OCI-LY7 (cell line): ENCODE measurements around the gene LCK. TPM values are rescaled to one million over a fixed set of nuclear protein-coding genes. Genes with fewer than 3 reads are reported as not detected.

ENCODE experiments used
- BruUV-seq: library from RNA; stranded (reverse); fragments of 400-500 nt; replicated peaks from 2 replicates; lab custom pipeline; 2021; lab: Mats Ljungman, UMichigan
- CTCF ChIA-PET: fragments of 300-600 bp; sonication (Branson Sonifier 250); formaldehyde crosslinking; loops from one replicate; lab custom pipeline; 2022; ENCODE audit warnings: antibody characterized with exemption; ENCODE audit not compliant: unreplicated experiment; lab: Charles Lee
- POLR2A ChIA-PET: fragments of 300-600 bp; sonication (Branson Sonifier 250); formaldehyde crosslinking; loops from one replicate; lab custom pipeline; 2022; ENCODE audit warnings: antibody characterized with exemption; lab: Charles Lee
- DNase-seq: peaks from one replicate; pipeline ENCODE4 v3.0.0-alpha.2; 2015; ENCODE audit warnings: low spot score
- H2AFZ ChIP-seq: fragments of 200-600 bp; sonication (generic), shearing (Covaris generic); 2 replicates; pipeline ENCODE4 v1.6.1; 2014; ENCODE audit warnings: mild to moderate bottlenecking, antibody characterized with exemption, low read length, moderate library complexity
- H3K27ac ChIP-seq: fragments of 200-600 bp; sonication (generic); 2 replicates; pipeline ENCODE4 v1.5.1; 2014; ENCODE audit warnings: mixed run types, low read depth, mild to moderate bottlenecking, moderate library complexity, low read length, inconsistent platforms; ENCODE audit not compliant: poor library complexity, severe bottlenecking
- H3K36me3 ChIP-seq: fragments of 200-600 bp; sonication (generic); 2 replicates; pipeline ENCODE4 v1.6.1; 2014; ENCODE audit warnings: mild to moderate bottlenecking, antibody characterized with exemption, low read length, moderate library complexity, mixed read lengths; ENCODE audit not compliant: insufficient read depth
- H3K4me1 ChIP-seq: fragments of 200-600 bp; sonication (generic); 2 replicates; pipeline ENCODE4 v1.5.1; 2014; ENCODE audit warnings: mild to moderate bottlenecking, low read length; ENCODE audit not compliant: insufficient read depth, poor library complexity, severe bottlenecking
- H3K4me2 ChIP-seq: fragments of 200-600 bp; sonication (generic); 2 replicates; pipeline ENCODE4 v1.6.1; 2014; ENCODE audit warnings: mild to moderate bottlenecking, low read length
- H3K4me3 ChIP-seq: fragments of 200-600 bp; sonication (generic); 2 replicates; pipeline ENCODE4 v1.5.1; 2014; ENCODE audit warnings: mild to moderate bottlenecking, low read depth, low read length; ENCODE audit not compliant: poor library complexity, severe bottlenecking
- H3K79me2 ChIP-seq: fragments of 200-600 bp; sonication (generic); 2 replicates; pipeline ENCODE4 v1.6.1; 2016; ENCODE audit warnings: low read depth, mild to moderate bottlenecking, low read length, moderate library complexity, mixed read lengths; ENCODE audit not compliant: insufficient read depth
- H3K9me2 ChIP-seq: fragments of 200-600 bp; sonication (generic); 2 replicates; pipeline ENCODE4 v1.6.1; 2016; ENCODE audit warnings: mild to moderate bottlenecking, low read length, mixed read lengths; ENCODE audit not compliant: insufficient read depth
- H3K9me3 ChIP-seq: fragments of 200-600 bp; sonication (generic); 2 replicates; pipeline ENCODE4 v1.6.1; 2014; ENCODE audit warnings: mild to moderate bottlenecking, mixed run types, low read length, mixed read lengths
- H4K20me1 ChIP-seq: fragments of 200-600 bp; sonication (generic); 2 replicates; pipeline ENCODE4 v1.6.1; 2014; ENCODE audit warnings: mild to moderate bottlenecking, antibody characterized with exemption, low read length, moderate library complexity, mixed read lengths; ENCODE audit not compliant: insufficient read depth
- CTCF ChIP-seq: fragments of 200-600 bp; sonication (generic); conservative IDR thresholded peaks from 2 replicates; pipeline ENCODE4 v1.5.1; 2014; ENCODE audit warnings: mild to moderate bottlenecking, antibody characterized with exemption, low read length, moderate library complexity, mixed read lengths
- EZH2phosphoT487 ChIP-seq: fragments of 200-600 bp; sonication (generic); IDR thresholded peaks from 2 replicates; pipeline ENCODE4 v1.6.1; 2018; ENCODE audit warnings: low read depth, borderline replicate concordance, mild to moderate bottlenecking, mixed run types, antibody characterized with exemption, low read length, moderate library complexity, mixed read lengths
- intact Hi-C: fragments of 100-400 bp; cut with micrococcal nuclease; formaldehyde crosslinking; loops from one replicate; pipeline ENCODE4 v1.10.0; 2022; ENCODE audit not compliant: unreplicated experiment
- total RNA-seq, 2 experiments: library from RNA; depleted of rRNA in 1 of 2; stranded (reverse); fragments of >200 nt in 1 of 2; shearing (Covaris generic) in 1 of 2; gene quantifications; 2 replicates each; pipeline ENCODE4 v1.2.3, GENCODE V29; 2014 to 2022

LCK gene
- total RNA-seq, 2 experiments from 2014 or later = 146 to 218 TPM

DNA sequence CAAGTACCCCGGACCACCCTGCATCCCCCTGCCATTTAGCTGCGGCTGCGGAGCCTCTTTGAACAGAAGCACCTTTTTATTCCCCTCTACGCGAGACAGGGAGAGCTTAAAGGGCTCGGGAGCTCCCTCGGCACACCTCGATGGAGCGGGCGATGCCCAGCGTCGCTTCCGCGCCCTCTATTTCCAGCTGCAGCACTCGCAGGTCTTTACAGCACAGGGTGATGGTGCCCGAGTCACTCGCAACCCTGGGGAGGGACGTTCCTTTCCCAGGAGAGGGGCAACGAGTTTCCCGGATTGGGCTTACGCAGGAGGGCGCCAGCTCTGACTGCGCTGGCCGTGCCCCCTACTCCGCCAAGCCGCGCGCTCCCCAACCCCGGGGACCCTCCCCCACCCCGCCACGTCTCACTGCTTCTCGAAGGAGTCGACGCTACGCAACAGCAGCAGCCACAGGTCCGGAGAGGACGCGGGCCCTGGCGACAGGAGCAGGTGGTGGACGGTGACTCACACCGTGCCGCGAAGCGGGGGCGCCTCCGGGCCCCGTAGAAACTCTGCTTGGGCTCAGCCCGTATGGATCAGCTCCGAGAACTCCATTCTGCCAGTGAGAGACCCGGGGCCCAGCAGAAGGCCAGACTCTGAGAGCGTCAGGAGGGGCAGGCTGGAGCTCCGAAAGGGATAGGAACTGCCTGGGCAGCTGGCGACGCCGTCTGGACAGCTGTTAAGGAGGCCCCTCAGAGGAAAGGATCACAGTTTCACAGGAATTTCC lies 9.9 kb upstream of the LCK start:
- Histone ChIP-seq H2AFZ (peak overlapping the region; percentile 86), H3K79me2 (no peaks in the 10 kb centered on the region), H3K4me3 (peak overlapping the region; percentile 59), H3K36me3 (peaks cover under 1% of the 10 kb centered on the region; the same call in 1 of the 2 replicates), H4K20me1 (no peaks in the 10 kb centered on the region), H3K4me1 (peaks cover 44% of the 10 kb centered on the region), H3K27ac (no peak overlapping the region), H3K9me2 (no peaks in the 10 kb centered on the region), H3K9me3 (no peaks in the 10 kb centered on the region), H3K4me2 (peak overlapping the region; percentile 74)
- ChIA-PET CTCF (interaction anchor here (0.5 to 1.2 kb wide), 3 partner anchors 9 to 156 kb away, joined by 3 to 6 read pairs (median 5); no protein-coding TSS in a partner anchor), POLR2A (interaction anchor here (0.9 kb wide), 1 partner anchor 13 kb away, joined by 5 read pairs; no protein-coding TSS in a partner anchor)
- no TSS peak for BruUV-seq
- TF ChIP-seq EZH2phosphoT487 (no peak), CTCF (no peak)
- intact Hi-C loops = no loop called here
- DNase-seq = no peak

DNA sequence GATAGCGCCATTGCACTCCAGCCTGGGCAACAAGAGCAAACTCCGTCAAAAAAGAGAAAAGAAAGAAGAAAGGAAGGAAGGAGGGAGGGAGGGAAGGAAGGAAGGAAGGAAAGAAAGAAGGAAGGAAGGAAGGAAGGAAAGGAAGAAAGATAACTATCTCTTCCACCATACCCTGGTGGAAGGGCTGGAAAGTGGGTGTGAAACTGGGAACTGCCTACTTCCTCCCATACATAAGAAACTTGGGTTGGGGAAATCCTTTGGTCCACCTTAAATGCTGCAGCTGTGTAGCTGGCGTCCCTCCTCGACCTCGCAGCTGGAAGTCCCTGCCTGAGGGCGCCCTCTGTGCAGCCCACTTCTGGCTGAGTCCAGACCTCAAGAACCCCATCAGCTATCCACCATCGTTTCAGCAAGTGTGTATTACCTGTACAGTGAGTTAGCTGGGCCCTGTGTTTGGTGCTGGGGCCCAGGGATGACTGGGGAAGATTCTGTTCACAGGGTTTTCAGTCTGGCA lies 8.7 kb upstream of the LCK start:
- H3K9me3 ChIP-seq = no peaks in the 10 kb centered on the region
- POLR2A ChIA-PET = interaction anchor here (0.8 to 1.3 kb wide), 5 partner anchors 10 to 75 kb away, joined by 3 to 8 read pairs (median 3); partner anchors contain the start of gene HDAC1
- H3K4me1 ChIP-seq = peaks cover 57% of the 10 kb centered on the region
- no peaks in the 10 kb centered on the region for H4K20me1 ChIP-seq
- no peak overlapping the region for H3K4me2 ChIP-seq
- no peak overlapping the region for H2AFZ ChIP-seq
- intact Hi-C loops = no loop called here
- DNase-seq = no peak
- H3K9me2 ChIP-seq = no peaks in the 10 kb centered on the region
- CTCF ChIA-PET = no interaction called here
- H3K4me3 ChIP-seq = no peak overlapping the region
- no peaks in the 10 kb centered on the region for H3K36me3 ChIP-seq
- no peak overlapping the region for H3K27ac ChIP-seq
- no TSS peak for BruUV-seq
- H3K79me2 ChIP-seq = no peaks in the 10 kb centered on the region
- no peak for TF ChIP-seq CTCF
- TF ChIP-seq EZH2phosphoT487 = no peak
